Body of pancreas (tissue), 4 donors: ENCODE measurements around the gene SMTNL2.

Experiments used
- CTCF ChIP-seq, 7 experiments: fragments of 450-650 bp in 4 of 7; fragments of 200-600 bp in 3 of 7; sonication (generic) in 3 of 7; IDR thresholded peaks; one replicate each; pipeline ENCODE4 v1.5.1; 2016 to 2019; ENCODE audit warnings: antibody characterized with exemption in 7 of 7
- POLR2A ChIP-seq, 3 donors: fragments of 450-650 bp; IDR thresholded peaks; one replicate each; pipeline ENCODE4 v1.6.1; 2016; ENCODE audit warnings: antibody characterized with exemption in 3 of 3, mild to moderate bottlenecking in 2 of 3

GRCh38 chr17:4554441-4554996 lies 29.8 kb upstream of the SMTNL2 start:
- TF ChIP-seq POLR2A (IDR thresholded peaks at IDR 0.05) (no peak), CTCF (IDR thresholded peaks at IDR 0.05) (no peak)
